Panc1 (cell line): ENCODE measurements around the gene ONECUT3. TPM values are rescaled to one million over a fixed set of nuclear protein-coding genes. Genes with fewer than 3 reads are reported as not detected.

Experiments
- ATAC-seq: fragments of 200-7000 bp; cut with Tn5 transposase; 2 replicates; pipeline ENCODE4 v1.9.1; 2020; ENCODE audit warnings: mild to moderate bottlenecking, moderate library complexity
- BruUV-seq: library from RNA; stranded (reverse); fragments of 400-500 nt; replicated peaks from 2 replicates; lab custom pipeline; 2021; lab: Mats Ljungman, UMichigan
- CTCF ChIA-PET: fragments of 300-600 bp; sonication (Branson Sonifier 250); formaldehyde crosslinking; loops from one replicate; lab custom pipeline; 2022; ENCODE audit warnings: antibody characterized with exemption; lab: Charles Lee
- POLR2A ChIA-PET: fragments of 300-600 bp; sonication (Branson Sonifier 250); formaldehyde crosslinking; loops from one replicate; lab custom pipeline; 2022; ENCODE audit warnings: antibody characterized with exemption; lab: Charles Lee
- DNase-seq: peaks from one replicate; pipeline ENCODE4 v3.0.0-alpha.2; 2010; ENCODE audit warnings: low read depth, low spot score
- H3K27ac ChIP-seq: 2 replicates; pipeline ENCODE4 v1.5.1; 2011; ENCODE audit warnings: mild to moderate bottlenecking, low read length, inconsistent platforms
- H3K27me3 ChIP-seq: fragments of 200-500 bp; sonication (Bioruptor generic); 2 replicates; pipeline ENCODE4 v1.6.0; 2014; ENCODE audit warnings: low read length, inconsistent platforms; ENCODE audit not compliant: control insufficient read depth, insufficient read depth
- H3K36me3 ChIP-seq: fragments of 200-500 bp; sonication (Bioruptor generic); 2 replicates; pipeline ENCODE4 v1.5.1; 2014; ENCODE audit warnings: inconsistent platforms, mild to moderate bottlenecking, low read length, moderate library complexity; ENCODE audit not compliant: control insufficient read depth, insufficient read depth
- H3K4me1 ChIP-seq: 2 replicates; pipeline ENCODE4 v1.5.1; 2011; ENCODE audit warnings: inconsistent platforms, mild to moderate bottlenecking, low read length, moderate library complexity; ENCODE audit not compliant: control insufficient read depth, insufficient read depth
- H3K4me3 ChIP-seq, 2 experiments: 2 replicates each; pipeline ENCODE4 v1.5.1; 2011 to 2012; ENCODE audit warnings: low read depth in 2 of 2, low read length in 2 of 2, mild to moderate bottlenecking in 2 of 2, inconsistent platforms in 1 of 2, moderate library complexity in 1 of 2
- H3K9me3 ChIP-seq: fragments of 200-500 bp; sonication (Bioruptor generic); 2 replicates; pipeline ENCODE4 v1.5.1; 2014; ENCODE audit warnings: low read depth, mild to moderate bottlenecking, inconsistent platforms, low read length, moderate library complexity; ENCODE audit not compliant: control insufficient read depth, insufficient read depth
- POLR2AphosphoS5 ChIP-seq: IDR thresholded peaks from 2 replicates; pipeline ENCODE4 v1.6.1; 2012; ENCODE audit warnings: mild to moderate bottlenecking, low read depth, low read length, moderate library complexity
- SIN3A ChIP-seq: IDR thresholded peaks from 2 replicates; pipeline ENCODE4 v1.6.1; 2012; ENCODE audit warnings: low read depth, mild to moderate bottlenecking, low read length, moderate library complexity, borderline replicate concordance; ENCODE audit not compliant: insufficient read depth
- TCF7L2 ChIP-seq: IDR thresholded peaks from 2 replicates; pipeline ENCODE4 v1.6.1; 2011; ENCODE audit warnings: mild to moderate bottlenecking, low read depth, low read length, inconsistent platforms
- in situ Hi-C: cut with HindIII; loops from 2 replicates; pipeline ENCODE4 v1.10.0; 2016; ENCODE audit warnings: low sequenced_read_pairs, low pct_unique_long_range_greater_than_20kb
- intact Hi-C: fragments of 100-400 bp; cut with micrococcal nuclease; formaldehyde crosslinking; loops from one replicate; pipeline ENCODE4 v1.10.0; 2022; ENCODE audit not compliant: unreplicated experiment
- total RNA-seq: library from RNA; stranded (reverse); gene quantifications from one replicate; pipeline ENCODE4 v1.2.1, GENCODE V29; 2021; ENCODE audit not compliant: unreplicated experiment
- TF ChIP-seq, protein P1 (sequence below), 2 experiments: IDR thresholded peaks; 2 replicates each; pipeline ENCODE4 v1.6.1; 2011 to 2012; ENCODE audit warnings: low read depth in 2 of 2, control low read depth in 1 of 2, low read length in 1 of 2, mild to moderate bottlenecking in 1 of 2, moderate library complexity in 1 of 2; ENCODE audit not compliant: insufficient read depth in 1 of 2
- TF ChIP-seq, protein P2 (sequence below): fragments of 450-650 bp; IDR thresholded peaks from 2 replicates; pipeline ENCODE4 v1.5.1; 2017; ENCODE audit warnings: mild to moderate bottlenecking

ONECUT3 gene
- total RNA-seq, 1 experiment from 2014 or later = 16.5 TPM

DNA sequence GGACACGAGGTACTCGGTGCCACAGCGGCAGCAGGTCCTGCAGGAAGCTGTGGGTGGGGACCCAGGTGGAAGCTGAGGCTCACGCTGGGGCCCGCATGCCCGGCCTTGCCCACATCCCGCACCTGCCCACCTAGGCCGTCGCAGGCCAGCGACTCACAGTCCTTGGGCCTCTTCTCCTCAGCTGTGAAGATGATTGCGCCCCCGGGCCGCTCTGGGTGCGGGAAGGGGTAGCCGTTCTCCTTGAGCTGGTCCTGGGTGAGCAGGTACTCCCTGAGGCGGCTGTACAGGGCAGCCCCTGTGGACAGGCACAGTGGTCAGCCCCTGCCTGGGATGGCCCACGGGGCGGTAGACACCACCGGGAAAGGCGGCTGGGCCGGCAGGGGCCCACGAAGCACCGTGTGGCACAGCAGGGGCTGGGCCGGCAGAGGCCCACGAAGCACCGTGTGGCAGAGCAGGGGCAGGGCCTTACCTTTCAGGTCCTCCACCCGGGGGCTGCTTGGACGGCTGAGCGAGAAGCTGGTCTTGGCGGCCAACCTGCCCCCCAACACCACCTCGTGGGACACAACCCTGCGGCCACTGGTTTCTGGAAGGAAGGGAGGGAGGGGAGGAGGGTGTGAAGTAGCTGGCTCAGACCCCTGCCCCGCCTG, 65.4 kb downstream of the ONECUT3 start:
- DNase-seq = no peak
- CTCF ChIA-PET = interaction anchor here (0.9 kb wide), 1 partner anchor 19 kb away, joined by 3 read pairs; no protein-coding TSS in a partner anchor

DNA sequence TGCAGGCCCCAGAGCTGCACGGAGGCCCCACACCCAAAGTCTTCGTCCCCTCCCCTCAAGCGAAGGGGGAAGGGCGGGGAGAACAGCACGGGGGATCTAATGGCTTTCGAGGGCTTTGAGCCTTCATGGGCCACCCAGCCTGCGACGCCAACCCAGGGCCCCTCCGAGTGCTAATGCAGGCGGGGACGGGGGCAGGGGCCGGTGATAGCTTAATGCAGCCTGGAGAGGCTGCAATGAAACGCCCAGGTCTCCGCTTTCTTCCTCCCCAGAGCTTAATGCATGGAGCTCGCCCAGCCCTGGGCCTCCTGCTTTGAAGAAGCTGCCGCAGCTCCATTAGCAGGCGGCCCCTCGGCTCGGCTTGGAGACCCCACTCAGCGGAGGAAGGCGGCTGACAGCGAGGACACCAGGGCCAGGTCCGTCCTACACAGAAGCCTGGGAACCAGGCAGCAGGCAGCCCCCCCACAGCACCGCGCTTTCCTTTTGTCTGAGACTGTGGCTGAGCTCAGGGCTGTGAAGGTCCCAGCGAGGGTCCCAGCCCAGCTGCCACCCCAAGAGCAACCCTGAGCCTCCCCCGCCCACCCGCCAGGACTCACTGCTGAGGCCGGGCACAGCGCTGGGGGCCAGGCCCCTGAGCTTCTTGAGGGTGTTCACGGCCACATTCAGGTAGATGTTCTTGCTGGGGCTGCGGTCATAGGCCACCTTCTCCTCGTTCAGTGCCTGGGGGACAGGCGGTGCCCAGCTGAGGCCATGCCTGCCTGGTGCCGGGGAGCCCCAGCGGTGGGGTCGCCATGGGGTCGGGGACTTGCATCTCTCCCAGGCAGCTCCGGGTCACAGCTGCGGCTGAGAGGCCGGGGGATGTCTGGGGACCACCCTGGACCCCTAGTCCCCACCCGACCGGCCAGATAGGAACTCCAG, 66.3 kb downstream of the ONECUT3 start:
- Histone ChIP-seq H3K27me3 (no peaks in the 10 kb centered on the region), H3K9me3 (no peaks in the 10 kb centered on the region), H3K4me3 (no peak overlapping the region), H3K27ac (no peak overlapping the region), H3K4me1 (peaks cover 5% of the 10 kb centered on the region; the same call in 1 of the 2 replicates), H3K36me3 (no peaks in the 10 kb centered on the region)
- no TSS peak for BruUV-seq
- ATAC-seq = no peak
- intact Hi-C loops (no loop called here), in situ Hi-C loops (no loop called here)
- ChIA-PET POLR2A (no interaction called here), CTCF (interaction anchor here (0.6 kb wide), 1 partner anchor 214 kb away, joined by 7 read pairs; the partner anchor contains the start of gene UQCR11)
- TF ChIP-seq, protein P1, sequence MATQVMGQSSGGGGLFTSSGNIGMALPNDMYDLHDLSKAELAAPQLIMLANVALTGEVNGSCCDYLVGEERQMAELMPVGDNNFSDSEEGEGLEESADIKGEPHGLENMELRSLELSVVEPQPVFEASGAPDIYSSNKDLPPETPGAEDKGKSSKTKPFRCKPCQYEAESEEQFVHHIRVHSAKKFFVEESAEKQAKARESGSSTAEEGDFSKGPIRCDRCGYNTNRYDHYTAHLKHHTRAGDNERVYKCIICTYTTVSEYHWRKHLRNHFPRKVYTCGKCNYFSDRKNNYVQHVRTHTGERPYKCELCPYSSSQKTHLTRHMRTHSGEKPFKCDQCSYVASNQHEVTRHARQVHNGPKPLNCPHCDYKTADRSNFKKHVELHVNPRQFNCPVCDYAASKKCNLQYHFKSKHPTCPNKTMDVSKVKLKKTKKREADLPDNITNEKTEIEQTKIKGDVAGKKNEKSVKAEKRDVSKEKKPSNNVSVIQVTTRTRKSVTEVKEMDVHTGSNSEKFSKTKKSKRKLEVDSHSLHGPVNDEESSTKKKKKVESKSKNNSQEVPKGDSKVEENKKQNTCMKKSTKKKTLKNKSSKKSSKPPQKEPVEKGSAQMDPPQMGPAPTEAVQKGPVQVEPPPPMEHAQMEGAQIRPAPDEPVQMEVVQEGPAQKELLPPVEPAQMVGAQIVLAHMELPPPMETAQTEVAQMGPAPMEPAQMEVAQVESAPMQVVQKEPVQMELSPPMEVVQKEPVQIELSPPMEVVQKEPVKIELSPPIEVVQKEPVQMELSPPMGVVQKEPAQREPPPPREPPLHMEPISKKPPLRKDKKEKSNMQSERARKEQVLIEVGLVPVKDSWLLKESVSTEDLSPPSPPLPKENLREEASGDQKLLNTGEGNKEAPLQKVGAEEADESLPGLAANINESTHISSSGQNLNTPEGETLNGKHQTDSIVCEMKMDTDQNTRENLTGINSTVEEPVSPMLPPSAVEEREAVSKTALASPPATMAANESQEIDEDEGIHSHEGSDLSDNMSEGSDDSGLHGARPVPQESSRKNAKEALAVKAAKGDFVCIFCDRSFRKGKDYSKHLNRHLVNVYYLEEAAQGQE (IDR thresholded peaks at IDR 0.05; ENCODE audit: insufficient read depth in 1 of 2, low read depth in 2 of 2, low read length in 1 of 2) = no peak
- TF ChIP-seq TCF7L2 (no peak), SIN3A (no peak), POLR2AphosphoS5 (no peak)
- TF ChIP-seq, protein P2, sequence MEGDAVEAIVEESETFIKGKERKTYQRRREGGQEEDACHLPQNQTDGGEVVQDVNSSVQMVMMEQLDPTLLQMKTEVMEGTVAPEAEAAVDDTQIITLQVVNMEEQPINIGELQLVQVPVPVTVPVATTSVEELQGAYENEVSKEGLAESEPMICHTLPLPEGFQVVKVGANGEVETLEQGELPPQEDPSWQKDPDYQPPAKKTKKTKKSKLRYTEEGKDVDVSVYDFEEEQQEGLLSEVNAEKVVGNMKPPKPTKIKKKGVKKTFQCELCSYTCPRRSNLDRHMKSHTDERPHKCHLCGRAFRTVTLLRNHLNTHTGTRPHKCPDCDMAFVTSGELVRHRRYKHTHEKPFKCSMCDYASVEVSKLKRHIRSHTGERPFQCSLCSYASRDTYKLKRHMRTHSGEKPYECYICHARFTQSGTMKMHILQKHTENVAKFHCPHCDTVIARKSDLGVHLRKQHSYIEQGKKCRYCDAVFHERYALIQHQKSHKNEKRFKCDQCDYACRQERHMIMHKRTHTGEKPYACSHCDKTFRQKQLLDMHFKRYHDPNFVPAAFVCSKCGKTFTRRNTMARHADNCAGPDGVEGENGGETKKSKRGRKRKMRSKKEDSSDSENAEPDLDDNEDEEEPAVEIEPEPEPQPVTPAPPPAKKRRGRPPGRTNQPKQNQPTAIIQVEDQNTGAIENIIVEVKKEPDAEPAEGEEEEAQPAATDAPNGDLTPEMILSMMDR = no peak
- DNase-seq = no peak

More for the DNA sequence above, 65.4 kb downstream of the ONECUT3 start:
- H3K27me3 ChIP-seq = no peaks in the 10 kb centered on the region
- intact Hi-C loops (no loop called here), in situ Hi-C loops (no loop called here)
- no peak for ATAC-seq
- peaks cover 11% of the 10 kb centered on the region; the same call in 1 of the 2 replicates for H3K4me1 ChIP-seq
- BruUV-seq = no TSS peak
- no peak overlapping the region for H3K27ac ChIP-seq
- H3K9me3 ChIP-seq = no peaks in the 10 kb centered on the region
- POLR2A ChIA-PET = no interaction called here
- TF ChIP-seq POLR2AphosphoS5 = no peak
- no peak for TF ChIP-seq TCF7L2
- no peaks in the 10 kb centered on the region for H3K36me3 ChIP-seq
- no peak overlapping the region for H3K4me3 ChIP-seq
